Measurements from ENCODE around the gene HOXB1. TPM values are rescaled to one million over a fixed set of nuclear protein-coding genes. Genes with fewer than 3 reads are reported as not detected.
A peak's percentile ranks its signal among the peaks of the same experiment; 100 is the strongest.

HOXB1 gene
- total RNA-seq, 2 experiments from 2014 or later = not detected

GRCh38 chr17:48542698-48543106 is 11.9 kb upstream of the HOXB1 start:
- no peaks in the 10 kb centered on the region for H3K36me3 Mint-ChIP-seq (ENCODE audit: low read depth)
- Histone ChIP-seq H3K36me3 (ENCODE audit: insufficient read depth, low read length) (no peaks in the 10 kb centered on the region), H3K4me3 (ENCODE audit: low read length) (peak overlapping the region; percentile 88), H3K27ac (ENCODE audit: low read depth in 1 of 2, low read length in 2 of 2) (peak overlapping the region; percentile 77 to 96), H3K9me3 (ENCODE audit: control insufficient read depth in 1 of 2, insufficient read depth in 1 of 2, low read length in 2 of 2) (no peaks in the 10 kb centered on the region), H3K4me1 (ENCODE audit: insufficient read depth, low read length) (peaks cover 64% of the 10 kb centered on the region), H3K27me3 (ENCODE audit: control insufficient read depth in 1 of 2, insufficient read depth in 2 of 2, low read length in 2 of 2) (no peaks in the 10 kb centered on the region)
- DNase-seq = no peak
- TF ChIP-seq, protein P1, sequence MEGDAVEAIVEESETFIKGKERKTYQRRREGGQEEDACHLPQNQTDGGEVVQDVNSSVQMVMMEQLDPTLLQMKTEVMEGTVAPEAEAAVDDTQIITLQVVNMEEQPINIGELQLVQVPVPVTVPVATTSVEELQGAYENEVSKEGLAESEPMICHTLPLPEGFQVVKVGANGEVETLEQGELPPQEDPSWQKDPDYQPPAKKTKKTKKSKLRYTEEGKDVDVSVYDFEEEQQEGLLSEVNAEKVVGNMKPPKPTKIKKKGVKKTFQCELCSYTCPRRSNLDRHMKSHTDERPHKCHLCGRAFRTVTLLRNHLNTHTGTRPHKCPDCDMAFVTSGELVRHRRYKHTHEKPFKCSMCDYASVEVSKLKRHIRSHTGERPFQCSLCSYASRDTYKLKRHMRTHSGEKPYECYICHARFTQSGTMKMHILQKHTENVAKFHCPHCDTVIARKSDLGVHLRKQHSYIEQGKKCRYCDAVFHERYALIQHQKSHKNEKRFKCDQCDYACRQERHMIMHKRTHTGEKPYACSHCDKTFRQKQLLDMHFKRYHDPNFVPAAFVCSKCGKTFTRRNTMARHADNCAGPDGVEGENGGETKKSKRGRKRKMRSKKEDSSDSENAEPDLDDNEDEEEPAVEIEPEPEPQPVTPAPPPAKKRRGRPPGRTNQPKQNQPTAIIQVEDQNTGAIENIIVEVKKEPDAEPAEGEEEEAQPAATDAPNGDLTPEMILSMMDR (IDR thresholded peaks at IDR 0.05) = no peak
- no peak for ATAC-seq (ENCODE audit: poor library complexity)
- H3K9me3 Mint-ChIP-seq = no peaks in the 10 kb centered on the region
- H3K27me3 Mint-ChIP-seq = peaks cover 76% of the 10 kb centered on the region
- CTCF ChIA-PET = no interaction called here
- POLR2A ChIA-PET = no interaction called here
- peak overlapping the region; percentile 90 for H3K27ac Mint-ChIP-seq
- intact Hi-C loops (cut with DNase I, micrococcal nuclease) = loop anchor here in 1 of 2 experiments (5.0 kb wide), 1 partner anchor 50 kb away; no protein-coding TSS in a partner anchor
- H3K4me1 Mint-ChIP-seq (ENCODE audit: low read depth) = peaks cover 48% of the 10 kb centered on the region
- peak overlapping the region; percentile 88 for H3K4me3 Mint-ChIP-seq

- peak overlapping the region; percentile 90 for H3K27ac Mint-ChIP-seq
- ChIA-PET POLR2A (interaction anchor here (1.0 to 1.6 kb wide), 2 partner anchors 50 to 51 kb away, joined by 3 to 6 read pairs; partner anchors contain the start of gene HOXB5), CTCF (interaction anchor here (0.6 to 0.9 kb wide), 2 partner anchors 49 to 207 kb away, joined by 3 to 4 read pairs; no protein-coding TSS in a partner anchor)
- peak overlapping the region; percentile 88 for H3K4me3 Mint-ChIP-seq
- Histone ChIP-seq H3K4me3 (ENCODE audit: low read length) (peak overlapping the region; percentile 88), H3K36me3 (ENCODE audit: insufficient read depth, low read length) (no peaks in the 10 kb centered on the region), H3K9me3 (ENCODE audit: control insufficient read depth in 1 of 2, insufficient read depth in 1 of 2, low read length in 2 of 2) (no peaks in the 10 kb centered on the region), H3K27ac (ENCODE audit: low read depth in 1 of 2, low read length in 2 of 2) (peak overlapping the region; percentile 94 to 96), H3K4me1 (ENCODE audit: insufficient read depth, low read length) (peaks cover 60% of the 10 kb centered on the region), H3K27me3 (ENCODE audit: control insufficient read depth in 1 of 2, insufficient read depth in 2 of 2, low read length in 2 of 2) (no peaks in the 10 kb centered on the region)
- TF ChIP-seq, protein P1 (IDR thresholded peaks at IDR 0.05) = no peak
- ATAC-seq (ENCODE audit: poor library complexity) (no peak), DNase-seq (peak in 10 of 14 experiments; percentile 13 to 57 (median 26))
- no peaks in the 10 kb centered on the region for H3K36me3 Mint-ChIP-seq (ENCODE audit: low read depth)
- no peaks in the 10 kb centered on the region for H3K9me3 Mint-ChIP-seq
- H3K4me1 Mint-ChIP-seq (ENCODE audit: low read depth) = peaks cover 44% of the 10 kb centered on the region
- intact Hi-C loops (cut with DNase I, micrococcal nuclease) = loop anchor here in 1 of 2 experiments (5.0 kb wide), 1 partner anchor 50 kb away; no protein-coding TSS in a partner anchor
- H3K27me3 Mint-ChIP-seq = peaks cover 77% of the 10 kb centered on the region
Measured at GRCh38 chr17:48542114-48542656, 11.4 kb upstream of the HOXB1 start.

DNA sequence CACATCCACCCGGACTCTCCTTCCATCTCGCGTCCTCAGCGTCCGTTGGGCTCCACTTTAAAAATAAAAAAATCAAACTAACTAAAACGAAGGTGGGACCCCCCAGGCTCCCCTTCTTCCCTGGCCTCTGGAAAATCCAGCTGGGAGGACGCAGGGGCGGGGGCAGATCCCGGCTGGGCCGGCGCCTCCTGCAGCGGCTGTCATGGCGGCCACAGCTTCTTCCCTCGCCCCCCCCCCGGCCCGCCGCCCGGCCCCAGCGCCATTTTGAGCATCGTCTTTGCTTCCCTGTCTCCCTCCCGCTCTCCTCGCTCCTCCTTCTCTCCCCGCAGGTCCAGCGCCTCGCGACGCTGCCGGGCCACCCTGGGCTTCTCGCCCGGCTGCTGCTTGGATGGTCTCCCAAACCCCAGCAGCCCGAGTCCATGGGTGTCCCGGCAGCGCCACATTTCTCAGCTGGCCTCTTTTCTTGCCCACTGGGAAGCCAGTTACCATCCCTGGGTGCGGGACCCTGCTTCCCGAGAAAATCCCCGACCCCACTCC is 10.8 kb upstream of the HOXB1 start:
- Mint-ChIP-seq H3K4me3 (peak overlapping the region; percentile 88), H3K36me3 (ENCODE audit: low read depth) (no peaks in the 10 kb centered on the region), H3K9me3 (no peaks in the 10 kb centered on the region), H3K4me1 (ENCODE audit: low read depth) (peaks cover 44% of the 10 kb centered on the region), H3K27ac (peak overlapping the region; percentile 90), H3K27me3 (peaks cover 76% of the 10 kb centered on the region)
- peak overlapping the region; percentile 94 to 96 for H3K27ac ChIP-seq (ENCODE audit: low read depth in 1 of 2, low read length in 2 of 2)
- no peaks in the 10 kb centered on the region for H3K36me3 ChIP-seq (ENCODE audit: insufficient read depth, low read length)
- no peaks in the 10 kb centered on the region for H3K27me3 ChIP-seq (ENCODE audit: control insufficient read depth in 1 of 2, insufficient read depth in 2 of 2, low read length in 2 of 2)
- TF ChIP-seq, protein P1 (IDR thresholded peaks at IDR 0.05) = no peak
- no peaks in the 10 kb centered on the region for H3K9me3 ChIP-seq (ENCODE audit: control insufficient read depth in 1 of 2, insufficient read depth in 1 of 2, low read length in 2 of 2)
- H3K4me3 ChIP-seq (ENCODE audit: low read length) = peak overlapping the region; percentile 88
- DNase-seq = peak in 13 of 14 experiments; percentile 17 to 80 (median 42)
- ChIA-PET CTCF (interaction anchor here (0.6 to 0.9 kb wide), 3 partner anchors 49 to 206 kb away, joined by 3 to 4 read pairs (median 3); no protein-coding TSS in a partner anchor), POLR2A (interaction anchor here (0.8 to 1.6 kb wide), 3 partner anchors 51 to 189 kb away, joined by 3 to 6 read pairs (median 3); partner anchors contain the start of gene HOXB5)
- intact Hi-C loops (cut with DNase I, micrococcal nuclease) = loop anchor here in 1 of 2 experiments (5.0 kb wide), 1 partner anchor 49 kb away; no protein-coding TSS in a partner anchor
- peak; percentile 55 for ATAC-seq (ENCODE audit: poor library complexity)
- peaks cover 55% of the 10 kb centered on the region for H3K4me1 ChIP-seq (ENCODE audit: insufficient read depth, low read length)

Measured in CD4-positive, alpha-beta T cell (primary cell).